Epithelial cell of esophagus (primary cell): ENCODE data around the gene LPAR5.

Experiments
- DNase-seq: peaks from one replicate; pipeline ENCODE4 v3.0.0; 2010; ENCODE audit warnings: low read depth
- H3K4me3 ChIP-seq: 2 replicates; pipeline ENCODE4 v1.5.1; 2011; ENCODE audit warnings: mild to moderate bottlenecking, low read length, control low read depth
- TF ChIP-seq, protein P1 (sequence below): IDR thresholded peaks from 2 replicates; pipeline ENCODE4 v1.5.1; 2011; ENCODE audit warnings: low read depth, mild to moderate bottlenecking, low read length, control low read depth, inconsistent platforms; ENCODE audit not compliant: insufficient read depth; ENCODE audit errors: missing control alignments

LPAR5 gene

GRCh38 chr12:6640497-6640896 lies 4.7 kb upstream of the LPAR5 start:
- TF ChIP-seq, protein P1, sequence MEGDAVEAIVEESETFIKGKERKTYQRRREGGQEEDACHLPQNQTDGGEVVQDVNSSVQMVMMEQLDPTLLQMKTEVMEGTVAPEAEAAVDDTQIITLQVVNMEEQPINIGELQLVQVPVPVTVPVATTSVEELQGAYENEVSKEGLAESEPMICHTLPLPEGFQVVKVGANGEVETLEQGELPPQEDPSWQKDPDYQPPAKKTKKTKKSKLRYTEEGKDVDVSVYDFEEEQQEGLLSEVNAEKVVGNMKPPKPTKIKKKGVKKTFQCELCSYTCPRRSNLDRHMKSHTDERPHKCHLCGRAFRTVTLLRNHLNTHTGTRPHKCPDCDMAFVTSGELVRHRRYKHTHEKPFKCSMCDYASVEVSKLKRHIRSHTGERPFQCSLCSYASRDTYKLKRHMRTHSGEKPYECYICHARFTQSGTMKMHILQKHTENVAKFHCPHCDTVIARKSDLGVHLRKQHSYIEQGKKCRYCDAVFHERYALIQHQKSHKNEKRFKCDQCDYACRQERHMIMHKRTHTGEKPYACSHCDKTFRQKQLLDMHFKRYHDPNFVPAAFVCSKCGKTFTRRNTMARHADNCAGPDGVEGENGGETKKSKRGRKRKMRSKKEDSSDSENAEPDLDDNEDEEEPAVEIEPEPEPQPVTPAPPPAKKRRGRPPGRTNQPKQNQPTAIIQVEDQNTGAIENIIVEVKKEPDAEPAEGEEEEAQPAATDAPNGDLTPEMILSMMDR: no peak
- no peak for DNase-seq
- no peak overlapping the region for H3K4me3 ChIP-seq

DNA sequence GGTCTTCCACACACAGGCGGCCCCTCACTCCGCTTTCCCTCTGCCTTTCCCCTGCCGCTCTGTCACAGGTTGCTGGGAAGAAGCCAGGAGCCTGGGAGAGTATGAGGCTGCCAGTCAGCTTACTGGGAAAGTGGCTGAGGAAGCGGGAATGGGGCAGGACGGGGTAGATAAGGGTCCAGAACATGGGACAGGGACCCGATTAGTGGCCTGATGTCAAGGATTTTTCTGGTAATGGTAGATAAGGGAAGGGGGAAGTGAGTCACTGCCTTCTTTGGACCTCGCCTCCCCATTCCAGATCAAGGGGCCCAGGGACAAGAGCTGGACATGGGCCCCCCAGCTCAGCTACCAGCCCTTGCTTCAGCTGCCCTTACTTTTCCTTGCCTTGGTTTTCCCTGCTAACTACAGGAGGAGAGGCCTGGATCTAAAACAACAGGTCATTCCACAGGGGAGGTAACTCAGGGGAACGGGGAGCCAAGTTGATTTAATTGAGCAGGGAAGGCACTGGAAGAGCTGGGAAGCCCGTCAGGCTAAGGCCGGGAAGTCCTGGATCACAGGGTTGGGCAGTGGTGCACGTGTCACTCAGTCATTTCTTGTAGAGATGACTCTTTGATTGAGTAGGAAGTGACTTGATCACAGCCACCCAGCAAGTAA lies 3.5 kb upstream of the LPAR5 start:
- DNase-seq: no peak
- H3K4me3 ChIP-seq: no peak overlapping the region
- TF ChIP-seq, protein P1: no peak

DNA sequence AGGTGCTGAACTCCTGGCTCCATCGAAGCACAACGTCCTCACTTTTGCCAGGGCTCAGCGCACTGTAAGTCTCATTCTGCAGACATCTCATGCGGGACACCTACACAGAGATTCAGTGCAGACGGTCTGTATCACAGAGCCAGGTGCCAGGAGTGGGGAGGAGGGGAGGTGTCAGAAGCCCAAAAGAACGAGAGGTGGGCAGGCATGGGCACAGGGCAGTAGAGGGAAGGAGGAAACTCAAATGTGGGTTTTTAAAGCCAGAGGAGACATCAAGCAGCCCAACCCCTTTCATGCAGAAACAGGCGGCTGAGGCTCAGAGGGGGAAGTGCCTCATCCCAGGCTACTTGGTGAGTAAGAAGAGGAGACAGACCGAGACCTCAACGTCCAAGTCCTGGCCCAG lies 2.5 kb upstream of the LPAR5 start:
- TF ChIP-seq, protein P1: no peak
- DNase-seq: no peak
- no peak overlapping the region for H3K4me3 ChIP-seq

DNA sequence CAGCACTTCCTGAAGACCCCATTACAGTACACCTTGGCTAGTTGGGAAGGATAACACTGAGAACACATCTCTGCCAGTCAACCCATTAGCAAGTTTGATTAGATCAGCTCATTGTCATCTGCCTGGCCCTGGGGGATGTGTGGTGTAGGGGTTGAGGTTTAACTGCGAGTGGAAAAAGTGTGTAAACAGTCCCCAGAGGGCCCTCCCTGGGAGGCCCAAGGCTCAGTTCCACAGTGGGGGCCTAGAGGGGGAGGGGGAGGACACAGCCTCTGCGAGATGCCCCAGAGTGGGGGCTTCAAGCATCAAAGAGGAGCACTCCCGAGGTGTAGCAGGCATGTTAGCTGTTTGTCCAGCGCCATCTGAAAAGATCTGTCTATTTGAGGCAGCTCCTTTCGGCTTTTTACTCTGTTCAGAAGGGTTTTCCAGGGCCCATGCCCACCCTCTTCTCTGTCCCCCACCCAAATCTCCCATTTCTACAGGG lies 344 bp downstream of the LPAR5 start:
- peak overlapping the region; percentile 66 for H3K4me3 ChIP-seq
- TF ChIP-seq, protein P1: no peak
- no peak for DNase-seq

DNA sequence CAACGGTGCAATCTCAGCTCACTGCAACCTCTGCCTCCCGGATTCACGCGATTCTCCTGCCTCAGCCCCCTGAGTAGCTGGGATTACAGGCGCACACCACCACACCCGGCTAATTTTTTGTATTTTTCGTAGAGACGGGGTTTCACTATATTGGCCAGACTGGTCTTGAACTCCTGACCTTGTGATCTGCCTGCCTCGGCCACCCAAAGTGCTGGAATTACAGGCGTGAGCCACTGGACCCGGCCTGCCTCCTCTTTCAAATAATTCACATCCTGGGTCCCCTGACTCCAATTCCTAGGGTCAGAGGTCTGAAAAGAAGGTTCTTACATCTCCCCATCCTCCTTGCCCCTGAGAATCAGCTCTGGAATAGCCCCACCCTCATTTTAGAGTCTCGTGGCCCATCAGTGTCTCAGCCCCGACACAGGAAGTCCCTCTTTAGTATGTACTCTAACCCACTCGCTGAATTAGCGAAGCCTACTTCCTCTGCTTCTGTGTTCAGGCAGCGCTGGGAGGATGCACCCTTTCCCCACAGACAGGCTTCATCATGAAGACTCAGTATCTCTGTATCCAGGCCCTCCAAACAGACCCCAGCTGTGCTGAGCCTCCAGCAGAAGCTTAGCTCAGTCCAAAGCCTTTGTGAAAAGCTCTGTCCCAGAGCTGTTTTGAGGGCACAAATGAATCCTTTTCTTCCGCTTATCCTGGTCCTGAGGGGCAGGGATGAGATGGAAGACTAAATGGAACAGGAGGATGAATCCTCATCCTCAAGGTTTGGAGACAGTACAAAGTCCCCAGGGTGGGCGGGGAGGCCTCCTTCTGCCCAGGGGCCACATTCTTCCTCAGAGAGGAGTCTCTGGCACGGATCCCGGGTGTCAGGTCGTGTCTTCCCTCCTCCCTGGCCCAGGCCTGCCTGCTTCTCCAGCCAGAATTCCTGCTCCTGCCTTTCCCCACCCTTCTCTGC lies 3.5 kb downstream of the LPAR5 start:
- TF ChIP-seq, protein P1: no peak
- DNase-seq: peak; percentile 41
- no peak overlapping the region for H3K4me3 ChIP-seq

DNA sequence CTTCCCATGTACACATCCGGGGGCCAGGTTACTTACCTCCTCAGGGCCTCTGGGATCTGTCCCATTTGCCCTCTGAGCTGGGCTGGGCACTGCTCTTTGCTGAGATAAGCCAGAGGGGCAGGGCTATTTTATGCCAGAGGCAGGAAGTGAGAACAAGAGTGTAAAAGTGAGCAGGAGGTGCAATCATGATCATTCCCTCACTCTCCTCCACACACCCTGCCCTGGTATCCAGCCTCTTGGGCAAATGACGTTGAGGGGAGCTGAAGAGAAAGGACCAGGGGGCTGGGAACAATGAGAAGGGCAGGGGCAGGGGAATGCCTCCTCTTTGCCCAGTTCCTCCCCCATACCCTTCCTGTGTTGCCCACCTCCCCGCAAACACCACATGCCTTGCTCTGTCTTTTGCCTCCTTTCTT lies 4.2 kb downstream of the LPAR5 start:
- TF ChIP-seq, protein P1: no peak
- H3K4me3 ChIP-seq: no peak overlapping the region
- no peak for DNase-seq

DNA sequence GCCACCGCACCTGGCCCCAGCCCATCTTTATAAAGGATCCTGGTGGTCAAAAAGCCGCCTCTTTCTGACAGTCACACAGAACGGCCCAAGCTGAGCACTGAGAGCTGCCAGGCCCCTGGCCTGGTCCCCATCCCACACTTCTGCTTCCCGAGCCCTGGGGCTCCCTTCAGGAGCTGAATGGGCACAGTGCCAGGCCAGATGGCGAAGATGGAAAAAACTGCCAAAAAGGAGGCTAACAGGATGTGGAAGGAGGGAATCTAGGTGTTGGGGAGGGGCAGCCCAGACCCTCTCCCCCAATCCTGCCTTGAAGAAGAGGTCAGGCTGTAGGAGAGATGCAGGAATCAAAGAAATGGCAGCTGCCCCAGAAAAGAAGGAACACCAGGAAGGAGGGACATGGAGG lies 5.0 kb downstream of the LPAR5 start:
- TF ChIP-seq, protein P1: no peak
- no peak overlapping the region for H3K4me3 ChIP-seq
- no peak for DNase-seq
